GM21737 (cell line): ENCODE measurements around the gene AUTS2.

Experiments used
- ATAC-seq: cut with Tn5 transposase; IDR thresholded peaks from one replicate; pipeline ENCODE4 v1.9.1; 2021; ENCODE audit warnings: mild to moderate bottlenecking, moderate library complexity; ENCODE audit not compliant: unreplicated experiment

Gene AUTS2

DNA sequence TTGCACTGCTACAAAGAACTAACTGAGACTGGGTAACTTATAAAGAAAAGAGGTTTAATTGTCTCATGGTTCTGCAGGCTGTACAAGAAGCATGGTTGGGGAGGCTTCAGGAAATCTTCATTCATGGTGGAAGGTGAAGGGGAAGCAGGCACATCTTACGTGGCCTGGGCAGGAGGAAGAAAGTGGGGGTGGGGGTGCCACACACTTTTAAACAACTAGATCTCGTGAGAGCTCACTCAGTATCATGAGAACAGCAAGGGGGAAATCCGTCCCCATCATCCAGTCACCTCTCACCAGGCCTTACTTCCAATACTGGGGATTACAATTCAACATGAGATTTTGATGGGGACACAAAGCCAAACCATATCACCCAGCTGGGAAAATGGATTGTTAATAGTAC, 281.7 kb downstream of the AUTS2 start:
- ATAC-seq: no peak

DNA sequence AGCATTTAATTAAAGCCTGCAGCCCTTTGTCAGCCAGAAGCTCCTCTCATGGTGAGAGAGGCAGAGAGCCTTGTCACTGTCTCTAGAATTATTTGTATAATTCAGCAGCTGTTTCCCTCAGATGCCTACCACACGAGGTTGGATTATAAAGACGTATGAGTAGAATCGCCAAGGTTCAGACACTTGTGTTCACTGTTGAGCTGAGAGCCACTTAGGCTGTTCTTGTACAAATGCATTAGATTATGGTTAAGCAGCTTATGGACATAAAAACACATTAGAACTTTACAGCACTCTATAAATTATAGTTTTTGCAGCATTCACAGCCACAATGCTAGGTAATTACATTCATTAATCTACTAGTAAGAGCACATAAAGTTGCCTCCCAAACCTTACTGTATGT, 282.6 kb downstream of the AUTS2 start:
- ATAC-seq: no peak

DNA sequence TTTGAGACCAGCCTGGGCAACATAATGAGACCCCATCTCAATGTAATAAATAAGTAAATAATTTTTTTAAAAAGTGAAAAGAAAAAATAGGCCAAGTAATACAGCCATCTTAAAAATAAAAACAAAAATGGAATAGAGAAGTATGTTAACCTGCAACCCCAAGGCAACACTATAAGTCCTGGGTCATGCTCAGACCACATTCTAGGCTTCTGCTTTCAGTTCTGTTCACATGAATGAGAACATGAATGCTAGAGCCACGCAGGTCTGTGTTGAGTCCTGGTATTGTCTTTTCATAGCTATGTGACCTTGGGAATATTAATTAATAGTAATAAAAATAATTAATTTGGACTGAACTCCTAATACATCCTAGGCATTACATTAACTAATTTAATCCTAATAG, 284.0 kb downstream of the AUTS2 start:
- no peak for ATAC-seq

DNA sequence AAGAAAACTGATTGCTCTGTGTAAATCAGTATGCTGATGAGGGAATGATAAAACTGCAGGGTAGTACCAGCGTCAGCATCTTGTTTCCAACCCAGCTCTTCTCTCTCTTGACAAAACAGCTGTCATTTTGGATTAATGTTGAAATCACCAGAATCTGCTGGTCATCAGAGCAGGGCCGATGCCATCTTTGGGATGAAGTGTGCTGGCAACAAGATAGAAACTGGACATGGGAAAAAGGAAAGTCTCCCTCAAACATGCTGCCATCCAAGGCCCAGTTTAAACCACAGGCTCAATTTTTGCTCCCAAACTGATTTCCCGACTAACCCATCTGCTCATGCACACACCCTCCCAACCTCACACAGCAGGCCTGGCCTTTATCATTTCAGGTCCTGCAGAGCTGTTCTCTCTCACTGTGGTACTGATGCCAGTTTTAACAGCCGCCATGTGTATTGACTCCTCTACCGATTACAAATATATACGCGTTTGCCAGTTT, 285.2 kb downstream of the AUTS2 start:
- ATAC-seq: no peak

DNA sequence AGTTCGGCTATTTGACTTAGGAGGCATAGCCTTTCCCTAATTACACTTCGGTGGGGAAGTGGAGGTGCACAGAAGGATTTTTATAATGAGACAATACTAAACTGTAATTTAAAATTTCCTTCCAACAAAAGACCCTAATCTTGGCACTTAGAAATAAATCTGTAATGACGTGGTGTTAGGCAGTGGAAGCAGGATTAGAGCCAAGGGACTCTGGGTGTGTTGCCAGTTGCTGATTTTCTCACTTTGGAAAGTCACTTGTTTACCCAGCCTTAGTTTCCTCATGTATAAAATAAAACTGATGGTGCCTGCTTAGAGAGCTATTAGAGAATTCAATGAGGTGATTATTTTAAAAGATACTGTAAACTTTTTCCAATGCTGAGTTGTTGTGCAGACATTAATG, 287.2 kb downstream of the AUTS2 start:
- ATAC-seq: no peak

DNA sequence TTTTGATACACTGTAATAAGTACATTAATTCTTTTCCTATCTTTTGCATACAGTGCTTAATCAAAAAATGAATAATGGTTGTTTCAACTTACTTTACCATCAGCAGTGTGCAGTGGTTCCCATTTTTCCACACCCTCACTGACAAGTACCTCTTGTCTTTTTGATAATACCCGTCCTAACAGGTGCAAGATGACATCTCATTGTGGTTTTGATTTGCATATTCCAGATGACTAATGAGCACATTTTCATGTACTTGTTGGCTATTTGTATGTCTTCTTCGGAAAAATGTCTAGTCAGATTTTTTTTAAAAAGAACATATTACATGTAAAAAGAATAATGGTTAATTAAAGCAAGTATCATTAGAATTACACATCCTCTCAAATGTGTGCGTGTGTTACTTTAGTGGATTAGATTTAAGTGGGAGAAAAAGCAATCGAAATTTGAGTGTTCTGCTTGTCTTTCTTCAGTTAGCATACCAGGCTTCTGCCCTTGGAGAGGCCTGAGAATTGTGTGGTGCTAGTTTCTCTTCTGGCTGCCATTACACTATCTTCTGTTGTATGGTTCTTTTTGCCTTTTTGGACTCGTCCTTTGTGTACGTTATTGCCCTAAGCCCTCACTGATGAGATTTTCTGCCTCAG, 291.2 kb downstream of the AUTS2 start:
- no peak for ATAC-seq

DNA sequence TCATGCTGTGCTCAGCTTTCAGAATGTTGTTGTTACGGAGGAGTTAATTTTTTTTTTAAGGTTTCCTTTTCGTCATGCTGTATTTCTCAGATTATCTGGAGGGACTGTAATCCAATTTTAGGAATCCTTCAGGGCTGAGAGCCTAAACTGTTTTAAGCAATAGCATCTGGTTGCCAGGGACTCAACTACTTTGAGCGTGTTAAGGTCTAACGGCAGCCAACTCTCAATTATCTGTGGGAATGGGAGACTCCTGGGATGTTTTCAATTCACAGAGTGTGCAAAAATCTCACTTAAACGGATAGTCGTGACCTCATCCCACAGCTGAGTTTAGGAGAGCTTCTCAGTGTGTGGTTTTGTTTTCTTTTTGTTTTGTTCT, 291.7 kb downstream of the AUTS2 start:
- no peak for ATAC-seq

DNA sequence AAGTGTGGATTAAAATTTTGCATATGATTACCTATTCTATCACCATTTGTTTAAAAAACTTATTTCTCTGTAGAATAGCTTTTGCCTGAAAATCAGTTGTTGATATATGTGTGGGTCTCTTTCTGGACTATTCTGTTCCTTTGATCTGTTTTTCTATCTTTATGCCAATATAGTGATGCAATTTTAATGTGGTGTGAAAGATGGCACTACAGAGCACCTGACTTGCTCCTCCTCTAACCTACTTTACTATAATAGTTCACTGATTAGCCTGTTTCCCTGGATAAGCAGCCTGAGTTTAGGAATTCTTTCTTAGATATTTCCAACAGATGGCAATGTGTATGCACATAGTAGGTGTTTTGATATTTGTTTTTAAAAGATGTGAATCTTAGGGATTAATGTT, 294.5 kb downstream of the AUTS2 start:
- no peak for ATAC-seq

DNA sequence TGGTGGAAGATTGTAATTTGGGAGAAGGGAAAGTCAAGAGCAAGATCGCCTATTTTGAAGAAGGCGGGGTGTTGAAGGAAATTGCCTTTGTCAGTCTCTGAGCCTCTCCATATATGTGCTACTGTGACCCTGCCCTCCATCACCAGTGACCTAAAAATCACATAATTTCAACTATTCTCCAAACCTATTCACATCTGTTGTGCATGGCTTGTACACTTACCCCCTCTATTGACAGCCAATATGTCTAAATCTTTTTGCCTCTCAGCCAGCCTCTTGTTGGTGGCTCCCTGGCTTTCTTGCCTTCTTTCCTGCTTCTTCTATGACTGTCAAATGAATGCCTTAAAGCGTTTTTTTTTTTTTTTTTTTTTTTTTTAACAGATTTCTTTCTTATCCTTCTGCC, 295.6 kb downstream of the AUTS2 start:
- ATAC-seq: no peak

DNA sequence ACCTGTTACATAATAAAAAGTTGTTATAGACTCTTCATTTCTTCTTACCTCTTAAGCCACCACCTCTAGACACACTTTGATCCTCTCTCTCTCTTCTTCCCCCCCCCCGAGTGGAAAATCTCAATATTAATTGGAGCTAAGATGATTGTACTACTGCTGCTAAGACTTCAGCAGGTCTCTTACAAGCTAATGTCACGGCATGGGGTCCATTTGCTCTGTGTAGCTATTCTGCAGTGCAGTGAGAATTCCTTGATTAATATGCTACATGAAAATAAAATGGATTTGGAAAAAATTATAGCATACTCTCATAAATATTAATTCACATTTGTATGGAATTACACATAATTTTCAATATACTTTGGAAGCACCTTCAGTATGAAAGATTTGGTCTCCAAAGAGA, 297.2 kb downstream of the AUTS2 start:
- ATAC-seq: no peak

DNA sequence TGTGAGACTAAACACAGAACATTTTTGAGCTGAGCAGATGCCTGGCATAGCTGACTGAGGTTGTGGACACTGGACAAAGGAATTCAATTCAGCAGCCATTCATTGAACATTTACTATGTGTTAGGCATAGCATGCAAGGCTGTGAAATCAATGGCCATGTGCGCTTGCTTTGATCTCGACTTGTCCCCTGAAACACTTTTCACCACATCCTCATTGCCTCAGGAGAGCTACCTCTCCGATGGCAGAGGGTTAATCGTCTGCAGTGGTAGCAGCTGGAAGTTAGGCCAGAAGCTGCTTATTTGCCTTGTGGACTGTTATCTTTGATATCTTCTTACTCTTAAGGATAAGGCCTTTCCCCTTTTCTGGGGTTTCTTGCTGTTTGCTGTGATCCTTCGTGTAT, 297.8 kb downstream of the AUTS2 start:
- no peak for ATAC-seq

DNA sequence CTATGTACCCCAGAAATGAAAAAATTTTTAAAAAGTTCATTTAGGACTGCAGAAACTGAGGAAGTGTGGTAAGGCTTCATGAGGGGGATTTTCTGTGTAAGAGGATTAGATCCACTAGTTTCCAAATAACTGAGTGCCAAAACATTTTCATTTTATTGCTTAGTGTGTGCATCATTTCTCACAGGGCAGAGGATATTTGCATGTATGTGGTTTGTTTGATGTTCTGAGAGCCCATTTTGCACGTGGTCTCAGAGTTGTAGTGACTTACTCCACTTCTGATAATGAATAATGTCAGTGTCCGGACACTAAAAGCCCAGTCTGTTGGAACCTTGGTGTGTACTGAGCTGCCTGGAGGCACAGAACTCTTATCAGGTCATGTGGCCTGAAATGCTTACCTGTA, 299.9 kb downstream of the AUTS2 start:
- no peak for ATAC-seq

DNA sequence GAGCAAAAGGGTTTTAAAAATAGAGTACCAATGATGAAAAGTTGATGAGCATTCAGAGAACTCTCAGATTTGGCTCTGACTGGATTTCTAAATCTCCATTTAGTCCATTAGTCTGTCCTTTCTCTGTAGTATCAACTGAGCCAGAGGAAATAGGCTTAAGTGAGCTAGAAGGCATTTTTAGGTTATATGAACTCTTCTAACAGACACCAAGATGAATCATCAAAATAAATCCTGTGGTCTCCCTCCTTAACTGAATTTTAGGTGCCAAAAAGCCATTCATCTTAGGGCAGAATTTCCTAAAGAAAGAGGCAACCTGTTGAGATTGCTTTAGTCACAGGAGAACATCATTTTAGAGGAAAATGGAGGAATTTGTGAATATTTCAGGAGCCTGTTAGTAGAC, 305.1 kb downstream of the AUTS2 start:
- no peak for ATAC-seq

DNA sequence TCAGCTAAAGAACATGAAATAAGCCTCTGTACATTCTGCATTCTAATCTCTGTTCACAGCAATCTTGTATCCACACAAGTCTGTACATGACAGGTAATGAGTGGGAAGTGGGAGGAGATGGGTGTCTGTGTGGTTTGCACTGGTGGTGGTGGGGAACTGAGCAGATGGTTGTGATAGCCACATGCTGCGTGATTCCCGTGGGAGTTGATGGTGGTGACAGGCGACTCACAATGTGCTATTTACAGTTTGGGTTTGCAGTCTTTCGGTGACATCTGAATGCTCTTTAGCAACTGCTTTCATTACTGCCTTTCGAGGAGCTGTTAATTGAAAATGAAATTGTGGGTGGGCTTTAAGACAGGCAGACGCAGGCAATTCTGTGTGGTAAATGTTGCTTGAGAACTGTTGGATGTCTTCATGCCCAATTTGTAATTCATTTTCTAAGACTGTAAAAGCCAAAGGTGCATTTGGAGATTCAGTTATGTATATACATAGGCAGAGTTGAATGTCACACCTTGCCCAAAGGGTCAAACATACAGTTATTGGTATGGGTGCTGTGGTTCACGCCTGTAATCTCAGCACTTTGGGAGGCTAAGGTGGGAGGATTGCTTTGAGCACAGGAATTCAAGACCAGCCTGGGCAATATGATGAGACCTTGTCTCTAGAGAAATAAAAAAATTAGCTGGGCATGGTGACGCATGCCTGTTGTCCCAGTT, 308.2 kb downstream of the AUTS2 start:
- peak; percentile 84 for ATAC-seq

DNA sequence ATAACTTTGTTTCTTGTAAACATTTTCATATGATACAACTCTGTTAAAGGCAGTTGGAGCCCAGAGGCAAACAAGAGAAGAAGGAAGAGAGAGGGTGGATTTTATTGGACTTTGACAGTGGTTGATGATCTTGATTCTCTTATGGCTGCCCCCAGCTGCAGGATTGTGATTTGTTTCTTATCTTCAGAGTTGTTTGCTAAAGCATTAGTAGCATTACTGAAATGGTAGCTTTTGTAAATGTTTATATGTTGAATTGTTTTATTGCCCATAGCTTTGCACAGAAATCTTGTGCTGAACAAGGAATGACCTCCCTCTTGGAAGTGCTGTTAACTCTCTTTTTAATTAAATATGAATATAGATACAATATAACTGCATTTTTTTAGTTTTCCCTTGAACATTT, 309.4 kb downstream of the AUTS2 start:
- no peak for ATAC-seq

DNA sequence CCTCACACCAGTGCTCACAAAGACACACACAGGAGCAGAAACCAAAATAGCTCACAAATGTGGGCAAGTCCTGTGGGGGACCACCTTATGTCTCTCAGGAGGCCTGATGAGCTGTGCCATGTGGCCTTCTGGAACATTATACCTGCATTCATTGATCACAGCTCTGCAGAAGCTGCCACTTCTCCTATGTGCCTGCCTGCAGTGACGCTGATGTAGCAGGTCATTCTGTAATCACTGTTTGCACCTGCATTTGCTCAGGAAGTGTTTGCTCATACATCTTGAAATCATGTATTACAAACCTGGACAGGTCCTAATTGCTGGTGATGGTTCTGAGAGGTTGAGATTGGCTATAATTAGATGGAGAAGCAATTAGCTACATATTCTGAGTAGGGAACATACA, 310.2 kb downstream of the AUTS2 start:
- ATAC-seq: no peak

DNA sequence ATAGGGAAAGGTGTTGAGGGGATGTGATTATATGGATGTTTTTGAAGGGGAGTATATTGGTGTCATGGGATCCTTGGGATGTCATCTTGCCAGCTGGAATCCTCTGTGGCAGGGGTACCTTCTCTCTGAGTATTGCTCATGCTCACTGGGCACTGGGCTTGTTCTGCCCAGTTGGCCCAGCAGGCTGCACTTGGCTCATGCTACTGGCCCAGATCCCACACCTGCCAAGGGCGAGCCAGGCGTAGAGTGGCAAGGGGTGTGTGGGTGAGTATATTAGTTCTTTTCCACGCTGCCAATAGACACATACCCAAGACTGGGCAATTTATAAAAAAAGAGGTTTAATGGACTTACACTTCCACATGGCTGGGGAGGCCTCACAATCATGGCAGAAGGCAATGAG, 311.9 kb downstream of the AUTS2 start:
- ATAC-seq: no peak

DNA sequence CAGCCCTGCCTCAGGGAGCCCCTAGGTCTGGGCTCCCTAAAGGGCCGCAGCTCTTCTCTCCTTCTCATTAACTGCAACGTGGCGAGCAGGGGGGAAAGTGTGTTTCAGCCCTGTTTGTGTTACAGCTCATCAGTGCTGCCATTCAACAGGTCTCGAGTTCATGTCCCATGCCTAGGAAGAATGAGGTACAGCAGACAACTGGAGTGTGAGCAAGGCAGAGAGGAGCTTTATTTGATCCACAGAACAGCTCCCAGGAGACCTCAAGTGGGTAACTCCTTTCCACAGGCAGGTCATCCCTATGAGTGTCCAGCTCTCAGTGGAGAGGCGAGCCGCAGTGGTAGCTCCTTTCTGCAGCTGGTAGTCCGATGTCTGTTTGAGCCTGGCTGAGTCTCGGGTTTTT, 313.1 kb downstream of the AUTS2 start:
- no peak for ATAC-seq

DNA sequence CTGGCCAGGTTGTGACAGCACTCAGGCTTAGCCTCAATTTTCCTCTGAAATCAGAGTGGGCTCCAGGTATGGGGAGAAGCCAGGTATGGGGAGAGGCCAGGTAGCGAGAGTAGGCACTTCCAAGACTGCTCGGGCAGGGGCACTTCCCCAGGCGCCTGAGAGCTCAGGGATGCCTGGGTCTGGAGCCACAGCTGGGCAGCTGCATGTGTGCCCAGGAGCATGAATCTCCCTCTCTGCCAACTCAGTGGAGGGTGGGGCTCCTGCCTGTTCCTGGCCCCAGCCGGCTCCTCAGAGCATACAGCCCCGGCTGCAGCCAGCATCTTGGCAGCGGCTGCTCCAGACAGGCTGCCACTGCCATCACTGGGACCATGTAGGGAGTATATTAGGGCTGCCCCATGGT, 313.9 kb downstream of the AUTS2 start:
- no peak for ATAC-seq

DNA sequence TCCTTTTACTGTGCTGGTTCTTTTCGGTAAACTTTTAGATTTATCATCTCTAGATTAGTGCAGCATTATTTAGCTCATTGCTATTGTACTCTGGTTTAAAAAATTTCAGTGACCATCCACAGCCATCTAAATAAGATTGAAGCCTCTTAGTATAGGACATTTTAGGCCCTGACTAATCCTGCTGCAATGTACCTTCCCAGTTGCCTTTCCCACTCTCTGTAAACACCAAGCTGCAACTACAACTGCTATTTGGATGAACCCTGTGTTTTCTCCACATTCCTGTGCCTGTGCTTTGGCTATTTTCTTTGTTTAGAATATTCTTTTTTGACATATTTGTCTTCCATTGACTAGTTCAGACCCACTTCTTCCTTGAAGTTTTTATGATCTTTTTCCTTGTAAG, 314.6 kb downstream of the AUTS2 start:
- no peak for ATAC-seq

DNA sequence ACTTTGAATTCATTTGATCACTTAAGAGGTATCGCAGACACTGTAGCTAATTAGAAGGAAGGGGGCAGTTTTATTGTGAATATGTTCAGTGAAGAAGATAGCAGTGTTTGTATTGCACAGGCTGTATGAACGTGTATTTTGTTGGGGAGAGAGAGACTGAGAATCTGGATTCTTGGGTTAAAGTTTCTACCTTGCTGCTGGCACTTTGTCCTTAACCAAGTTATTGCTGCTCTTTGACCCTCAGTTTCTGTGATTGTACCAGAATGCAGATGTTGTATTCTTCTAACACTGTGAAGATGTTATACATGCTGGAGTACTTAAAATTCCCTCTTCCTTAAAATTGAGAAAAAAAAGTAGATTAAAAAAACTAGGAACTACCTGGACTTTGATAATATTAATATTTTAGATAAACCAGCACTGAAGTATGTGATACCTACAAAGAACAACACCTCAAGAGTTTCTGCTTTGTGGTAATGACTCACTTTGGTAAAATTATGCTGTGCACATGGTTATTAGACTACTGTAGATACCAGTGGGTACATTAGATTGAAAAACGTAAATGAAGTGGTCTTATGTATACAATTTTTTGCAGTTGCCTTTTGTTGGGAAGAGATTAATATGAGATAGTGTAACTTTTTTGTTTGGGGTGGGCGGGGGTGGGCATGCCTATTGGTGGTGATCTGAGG, 321.3 kb downstream of the AUTS2 start:
- no peak for ATAC-seq

DNA sequence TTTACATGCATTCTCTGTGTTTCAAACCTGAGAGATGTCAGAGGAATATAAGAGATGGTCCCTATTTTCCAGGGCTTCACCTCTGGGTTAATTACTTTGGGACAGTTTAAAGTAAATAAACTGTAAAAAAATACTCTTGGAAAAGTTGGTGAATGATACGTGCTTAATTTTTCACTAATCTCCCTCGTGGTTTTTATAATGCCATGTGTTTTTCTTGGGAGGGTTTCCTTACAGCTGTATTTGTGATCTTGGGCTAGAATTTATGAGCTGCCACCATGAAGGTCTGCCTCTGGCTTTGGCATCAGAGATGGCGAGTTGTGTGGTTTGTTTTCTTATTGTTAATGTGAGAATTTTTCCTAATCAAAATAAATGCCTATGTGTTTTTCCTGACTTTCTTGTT, 322.5 kb downstream of the AUTS2 start:
- no peak for ATAC-seq
